Prostate gland (tissue), 1 donor: Measurements from ENCODE around the gene CUTA.

Source experiments
- POLR2A ChIP-seq: fragments of 450-650 bp; IDR thresholded peaks from one replicate; pipeline ENCODE4 v1.6.1; 2016; ENCODE audit warnings: antibody characterized with exemption, mild to moderate bottlenecking
- POLR2AphosphoS5 ChIP-seq: sonication (generic); formaldehyde crosslinking; IDR thresholded peaks from one replicate; pipeline ENCODE4 v1.6.1; 2017; ENCODE audit warnings: antibody characterized with exemption

DNA sequence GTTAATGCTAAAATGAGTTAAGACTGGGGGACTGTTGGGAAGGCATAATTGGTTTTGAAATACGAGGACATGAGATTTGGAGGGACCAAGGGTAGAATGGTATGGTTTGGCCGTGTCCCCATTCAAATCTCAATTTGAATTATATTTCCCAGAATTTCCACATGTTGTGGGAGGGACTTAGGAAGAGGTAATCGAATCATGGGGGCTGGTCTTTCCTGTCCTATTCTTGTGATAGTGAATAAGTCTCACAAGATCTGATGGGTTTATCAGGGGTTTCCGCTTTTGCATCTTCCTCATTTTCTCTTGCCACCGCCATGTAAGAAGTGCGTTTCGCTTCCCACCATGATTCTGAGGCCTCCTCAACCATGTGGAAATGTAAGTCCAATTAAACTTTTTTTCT is 49.2 kb upstream of the CUTA start:
- TF ChIP-seq POLR2A (no peak), POLR2AphosphoS5 (no peak)
